Renal cortical epithelial cell (primary cell): Measurements from ENCODE around the gene STX3. TPM values are rescaled to one million over a fixed set of nuclear protein-coding genes. Genes with fewer than 3 reads are reported as not detected.
"Not testable (repeated sequence)": the region's sequence is repeated elsewhere in the genome, so short reads cannot be mapped to it uniquely, and the experiment has no call there.

Source experiments
- DNase-seq: peaks from one replicate; pipeline ENCODE4 v3.0.0-alpha.2; 2011; ENCODE audit warnings: low read depth
- total RNA-seq: library from RNA; depleted of rRNA; stranded (reverse); fragments of >200 nt; gene quantifications from 2 replicates; pipeline ENCODE4 v1.2.3, GENCODE V29; 2014

The STX3 gene
- total RNA-seq, 1 donor from 2014 or later = 91.6 TPM

DNA sequence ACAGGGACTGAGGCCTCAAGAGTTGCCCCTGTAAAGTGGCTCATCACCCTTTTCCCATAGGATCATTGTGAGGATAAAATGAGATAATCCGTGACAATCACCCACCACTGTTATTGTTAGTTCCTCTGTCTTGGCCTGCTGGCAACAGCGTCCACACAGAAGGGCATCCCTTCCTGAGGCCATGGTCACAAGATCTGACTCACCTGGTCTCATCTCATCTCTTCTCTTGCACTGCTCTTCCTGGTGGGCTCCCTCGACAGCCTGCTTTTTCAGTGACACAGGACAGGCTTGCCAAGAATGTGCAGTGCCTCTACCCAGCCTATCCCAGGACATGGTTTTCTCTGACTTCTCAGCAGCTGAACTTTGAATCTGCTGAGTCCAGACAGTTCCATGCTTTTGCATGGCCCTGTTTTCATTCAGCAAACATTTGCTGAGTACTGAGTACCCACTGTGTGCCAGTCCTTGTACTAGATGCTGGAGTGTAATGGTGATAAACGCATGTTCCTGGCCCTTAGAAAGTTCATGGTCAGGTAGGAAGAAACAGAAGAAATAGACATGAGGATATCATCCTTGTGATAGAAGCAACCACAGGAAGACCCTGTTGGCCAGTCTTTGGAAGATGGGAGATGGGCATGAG, 3.3 kb downstream of the STX3 start:
- no peak for DNase-seq

- no peak for DNase-seq
Observed at GRCh38 chr11:59759900-59760299, 4.7 kb downstream of the STX3 start.

DNA sequence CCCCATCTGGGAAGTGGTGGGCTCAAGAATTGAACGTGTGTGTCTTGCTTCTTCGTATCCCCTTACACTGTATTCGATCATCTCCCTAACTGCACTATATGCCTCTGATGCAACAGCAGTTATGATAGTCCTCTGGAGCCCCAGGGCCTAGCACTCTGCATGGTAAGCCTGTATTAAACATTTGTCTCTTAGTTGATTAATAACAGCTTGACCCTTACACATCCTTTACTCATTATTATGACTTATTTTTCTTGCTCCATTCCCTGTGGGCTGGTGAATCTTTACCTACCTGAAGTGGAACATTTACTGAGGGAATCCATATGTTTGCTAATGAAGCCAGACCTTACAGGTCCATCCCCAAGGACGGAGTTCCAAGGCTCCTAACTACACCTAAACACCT, 5.6 kb downstream of the STX3 start:
- DNase-seq = peak; percentile 33

- no peak for DNase-seq
Observed at GRCh38 chr11:59761993-59762392, 6.8 kb downstream of the STX3 start.

DNA sequence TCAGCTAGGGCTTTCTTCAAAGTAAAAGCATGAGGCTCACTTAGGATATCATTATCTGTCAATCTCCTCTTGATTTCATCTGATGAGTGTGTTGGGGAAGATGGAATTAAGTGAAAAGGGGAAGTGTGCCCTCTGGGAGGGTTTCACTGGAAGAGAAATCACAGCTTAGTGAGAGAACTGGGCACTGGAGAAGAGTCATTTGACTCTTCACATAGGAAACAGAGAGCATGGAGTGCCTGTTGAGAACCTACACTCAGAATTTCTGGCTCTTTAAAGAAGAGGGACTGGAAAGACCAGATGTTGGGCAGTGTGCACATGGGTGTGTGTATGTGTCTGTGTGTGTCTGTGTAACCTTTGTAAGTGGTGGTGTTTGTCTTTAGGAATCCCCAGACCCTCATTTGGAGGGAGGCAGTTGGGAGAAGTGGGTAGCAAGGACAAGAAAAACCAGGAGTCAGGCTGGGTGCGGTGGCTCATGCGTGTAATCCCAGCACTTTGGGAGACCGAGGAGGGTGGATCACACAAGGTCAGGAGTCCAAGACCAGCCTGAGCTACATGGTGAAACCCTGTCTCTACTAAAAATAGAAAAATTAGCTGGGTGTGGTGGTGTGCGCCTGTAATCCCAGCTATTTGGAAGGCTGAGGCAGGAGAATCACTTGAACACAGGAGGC, 10.0 kb downstream of the STX3 start:
- DNase-seq = no peak

DNA sequence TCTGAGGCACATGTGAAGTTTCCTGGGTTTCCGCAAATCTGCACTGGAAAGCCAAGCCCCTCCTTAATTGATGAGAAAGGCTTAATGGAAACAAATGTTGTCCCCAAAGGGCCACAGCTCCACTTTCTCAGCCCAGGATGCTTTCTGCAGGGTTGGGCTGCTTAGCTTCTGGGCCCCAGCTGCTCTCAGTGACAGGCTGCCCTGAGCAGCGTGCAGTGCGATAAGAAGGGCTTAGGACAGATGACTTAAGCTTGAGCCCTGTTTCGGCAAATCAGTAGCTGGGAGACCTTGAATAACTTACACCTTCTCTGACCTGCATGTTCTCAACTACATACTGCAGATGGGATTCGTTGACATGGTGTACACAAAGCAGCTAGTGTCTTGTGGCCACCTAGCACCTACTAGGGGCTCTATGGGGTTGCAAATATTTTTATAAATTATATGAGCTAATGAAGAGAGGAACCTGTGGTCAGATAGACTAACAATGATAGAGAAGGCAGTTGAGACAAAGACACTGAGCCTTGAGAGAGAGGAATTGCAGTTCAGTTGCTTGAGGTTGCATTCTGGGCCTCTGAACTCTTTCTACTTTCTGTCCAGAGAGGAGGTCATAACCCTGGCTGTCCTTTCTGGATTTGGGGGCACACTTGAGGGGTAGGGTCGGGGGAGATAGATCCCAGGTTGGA, 11.5 kb downstream of the STX3 start:
- no peak for DNase-seq

DNA sequence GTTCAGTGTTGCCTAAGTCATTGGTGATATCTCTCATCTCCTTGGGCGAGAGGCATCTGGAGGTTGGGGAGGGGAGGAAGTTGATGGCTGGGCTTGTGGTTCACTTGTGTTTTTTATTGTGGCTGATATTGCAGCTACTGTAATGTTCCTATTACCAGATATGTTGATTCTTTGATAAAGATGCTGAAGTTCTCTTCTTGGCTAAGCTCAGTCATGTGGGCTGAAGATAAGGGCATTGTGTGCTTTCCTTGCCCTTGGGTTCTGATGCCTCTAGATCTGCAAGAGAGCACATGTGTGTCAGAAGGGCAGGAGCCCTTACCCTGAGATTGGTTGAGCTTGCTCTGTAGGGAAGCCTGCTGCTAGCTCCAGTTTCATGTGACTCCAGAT, 12.0 kb downstream of the STX3 start:
- DNase-seq = no peak

DNA sequence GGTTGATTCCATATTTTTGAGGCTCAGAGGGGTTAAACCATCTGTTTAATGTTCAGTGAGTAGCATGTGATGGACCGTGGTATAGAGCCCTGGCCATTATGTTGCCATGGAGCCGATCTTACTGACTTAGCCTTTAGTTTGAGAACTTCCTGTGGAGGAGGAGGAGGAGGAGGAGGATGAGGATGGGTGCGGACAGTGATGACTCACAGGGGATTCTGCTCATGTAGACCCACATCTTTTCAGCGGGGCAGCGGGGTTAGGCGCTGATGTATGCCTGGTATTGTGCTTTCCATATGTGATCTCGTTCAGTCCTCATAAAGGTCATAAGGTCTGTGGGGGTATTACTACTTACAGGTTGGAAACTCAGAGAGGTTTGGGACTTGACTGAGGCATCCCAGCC, 13.9 kb downstream of the STX3 start:
- DNase-seq = no peak

- DNase-seq = no peak
Observed at GRCh38 chr11:59769828-59770227, 14.7 kb downstream of the STX3 start.

DNA sequence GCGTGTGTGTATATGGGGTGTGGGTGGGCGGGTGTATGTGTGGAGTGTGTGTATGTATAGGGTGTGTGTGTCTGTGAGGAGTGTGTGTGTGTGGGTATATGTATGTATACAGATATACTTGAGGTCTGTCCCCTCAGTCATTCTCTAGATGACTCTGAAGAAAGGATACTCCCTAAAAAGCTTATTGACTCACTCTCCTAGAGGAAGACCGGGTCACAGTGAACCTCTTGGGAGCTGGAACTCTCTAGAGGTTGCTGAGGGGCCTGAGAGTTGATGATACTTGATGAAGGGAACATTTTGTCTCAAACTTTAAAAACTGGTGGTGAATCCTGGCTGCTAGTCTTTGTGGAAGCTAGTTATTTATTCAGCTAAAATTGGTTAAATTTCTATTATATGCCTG, 15.1 kb downstream of the STX3 start:
- no peak for DNase-seq

DNA sequence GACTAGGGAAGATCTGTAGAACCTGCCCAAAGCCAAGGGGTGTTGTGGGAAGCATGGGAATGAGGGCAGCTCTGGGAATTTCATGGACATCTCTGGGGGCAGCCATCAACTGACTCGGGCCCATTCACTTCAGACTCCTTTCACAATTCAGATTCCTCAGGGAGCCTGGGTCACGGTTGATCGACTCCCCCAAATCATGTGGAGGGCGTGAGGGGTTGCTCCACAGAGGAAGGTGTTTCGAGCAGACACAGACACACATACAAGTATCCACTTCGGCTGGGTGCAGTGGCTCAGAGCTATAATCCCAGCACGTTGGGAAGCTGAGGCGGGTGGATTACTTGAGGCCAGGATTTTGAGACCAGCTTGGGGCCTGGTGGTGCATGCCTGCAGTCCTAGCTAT, 15.7 kb downstream of the STX3 start:
- no peak for DNase-seq

GRCh38 chr11:59771605-59772004, 16.4 kb downstream of the STX3 start:
- DNase-seq = no peak

DNA sequence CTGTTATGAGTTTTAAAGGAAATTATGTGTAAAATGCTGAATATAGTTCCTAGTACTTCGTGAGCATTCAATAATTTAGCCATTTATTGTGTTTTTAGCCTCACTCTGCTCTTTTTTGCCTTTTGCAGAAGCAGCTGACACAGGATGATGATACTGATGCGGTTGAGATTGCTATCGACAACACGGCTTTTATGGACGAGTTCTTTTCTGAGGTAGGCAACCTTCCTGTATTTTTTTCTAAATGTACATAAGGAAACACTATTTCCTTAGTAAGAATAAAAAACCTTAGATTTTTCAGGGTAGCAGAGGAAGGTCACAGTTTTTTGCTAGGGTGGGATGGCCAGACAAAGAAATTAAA, 17.9 kb downstream of the STX3 start:
- no peak for DNase-seq

GRCh38 chr11:59776210-59777066, 21.3 kb downstream of the STX3 start:
- DNase-seq = peak; percentile 99

- no peak for DNase-seq
Observed at GRCh38 chr11:59777104-59777503, 21.9 kb downstream of the STX3 start.

- DNase-seq = peak; percentile 44
Observed at GRCh38 chr11:59778122-59778521, 22.9 kb downstream of the STX3 start.

DNA sequence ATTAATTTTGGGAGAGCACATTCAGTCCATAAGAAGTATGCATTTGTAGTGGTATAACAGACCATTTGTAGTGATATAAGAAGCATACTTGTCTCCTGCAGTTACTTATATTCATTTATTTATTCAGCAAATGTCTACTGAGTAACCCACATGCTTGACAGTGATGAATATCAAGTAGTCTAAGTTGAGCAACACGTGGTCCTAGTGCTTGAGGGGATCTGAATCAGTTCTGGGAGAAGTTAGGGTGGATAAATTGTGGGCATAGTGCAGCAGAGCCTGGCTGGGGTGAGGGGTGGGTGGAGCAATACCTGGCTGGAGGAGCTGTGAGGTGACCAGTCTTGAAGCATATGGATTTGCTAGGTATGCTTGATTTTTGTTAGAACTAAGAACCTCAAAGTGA, 24.3 kb downstream of the STX3 start:
- peak; percentile 77 for DNase-seq

DNA sequence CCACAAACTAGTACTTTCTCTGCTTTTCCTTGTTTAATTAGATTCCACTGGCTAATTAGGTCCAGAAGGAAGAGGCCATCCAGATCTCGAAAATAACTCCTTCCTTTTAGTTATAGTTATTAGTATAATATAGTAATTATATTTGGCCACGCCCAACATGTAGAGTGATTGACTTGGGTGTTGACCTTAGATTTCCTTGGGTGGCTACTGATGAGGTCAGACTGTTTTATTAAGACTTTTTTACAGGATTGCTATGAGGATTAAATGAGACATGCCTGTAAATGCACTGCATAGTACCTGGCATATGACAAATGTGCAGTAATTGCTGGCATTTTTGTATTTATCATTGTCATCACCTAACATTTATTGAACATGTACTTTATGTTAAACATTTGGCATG, 26.9 kb downstream of the STX3 start:
- no peak for DNase-seq

DNA sequence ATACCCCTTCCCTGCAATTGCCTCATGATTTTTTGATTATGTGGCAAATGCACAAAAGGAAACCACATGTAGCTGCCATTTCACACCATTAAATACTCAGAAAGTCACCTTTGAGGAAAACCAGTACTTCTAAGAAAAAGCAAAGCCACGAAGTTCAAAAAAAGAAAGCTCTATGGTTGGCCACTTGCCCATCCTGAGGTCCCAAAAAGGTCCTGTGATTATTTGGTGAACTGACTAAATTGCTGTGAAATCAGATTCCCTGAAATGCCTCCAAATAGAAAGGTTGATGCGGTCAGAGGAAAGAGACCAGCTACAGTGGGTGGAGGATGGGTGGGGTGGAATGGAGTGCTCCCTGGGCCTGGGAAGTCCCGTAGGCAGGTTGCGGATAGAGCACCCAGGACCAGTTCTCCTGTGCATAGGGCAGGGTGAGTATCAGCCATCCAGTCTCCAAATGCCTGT, 28.5 kb downstream of the STX3 start:
- no peak for DNase-seq

DNA sequence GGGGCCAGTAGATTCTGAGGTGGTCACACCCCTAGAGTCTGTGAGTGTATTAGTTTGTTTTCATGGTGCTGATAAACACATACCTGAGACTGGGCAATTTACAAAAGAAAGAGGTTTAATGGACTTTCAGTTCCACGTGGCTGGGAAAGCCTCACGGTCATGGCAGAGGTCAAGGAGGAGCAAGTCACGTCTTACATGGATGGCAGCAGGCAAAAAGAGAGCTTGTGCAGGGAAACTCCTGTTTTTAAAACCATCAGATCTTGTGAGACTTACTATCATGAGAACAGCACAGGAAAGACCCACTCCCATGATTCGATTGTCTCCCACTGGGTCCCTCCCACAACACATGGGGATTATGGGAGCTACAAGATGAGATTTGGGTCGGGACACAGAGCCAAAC, 29.3 kb downstream of the STX3 start:
- not testable (repeated sequence) for DNase-seq

- no peak for DNase-seq
Observed at GRCh38 chr11:59785818-59786217, 30.6 kb downstream of the STX3 start.

GRCh38 chr11:59787255-59787588, 32.0 kb downstream of the STX3 start:
- DNase-seq = no peak

DNA sequence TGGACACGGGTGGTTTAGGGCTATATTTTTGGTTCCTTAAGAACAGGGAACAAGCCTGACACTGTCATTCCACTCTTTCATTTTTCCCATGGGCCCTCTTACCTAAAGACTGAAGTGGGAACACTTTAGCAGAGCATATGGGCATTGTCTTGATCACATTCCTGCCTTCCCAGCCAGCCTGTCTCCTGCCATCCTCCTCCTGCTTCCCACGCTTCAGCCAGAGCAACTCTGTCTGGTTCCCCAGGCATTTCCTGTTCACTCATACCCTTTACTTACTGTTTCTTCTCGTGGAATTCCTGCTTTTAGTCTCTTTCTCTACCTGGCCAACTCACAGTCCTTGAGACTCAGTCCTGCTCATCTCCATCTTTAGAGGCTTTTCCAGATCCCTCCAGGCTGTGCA, 32.6 kb downstream of the STX3 start:
- no peak for DNase-seq
